Stimulated activated CD8-positive, alpha-beta memory T cell treated with anti-CD3 and anti-CD28 coated beads, Interleukin-7, amount 100 ng/mL, for 4 hours (primary cell): ENCODE measurements around the gene MLYCD.

Experiments
- DNase-seq, 2 donors: peaks; one replicate each; pipeline ENCODE4 v3.0.0-alpha.2; 2020; ENCODE audit warnings: low read depth in 2 of 2

Gene MLYCD

GRCh38 chr16:83968891-83969649 is 70.2 kb downstream of the MLYCD start:
- no peak for DNase-seq

GRCh38 chr16:83969771-83970429 is 71.0 kb downstream of the MLYCD start:
- no peak for DNase-seq

GRCh38 chr16:83970430-83970815 is 71.5 kb downstream of the MLYCD start:
- no peak for DNase-seq

GRCh38 chr16:83971165-83972130 is 72.5 kb downstream of the MLYCD start:
- DNase-seq, result no peak

GRCh38 chr16:83972256-83973008 is 73.5 kb downstream of the MLYCD start:
- no peak for DNase-seq

- DNase-seq, result no peak
These were observed 74.2 kb downstream of the MLYCD start for GRCh38 chr16:83973077-83973476.

GRCh38 chr16:83973581-83974385 is 74.9 kb downstream of the MLYCD start:
- no peak for DNase-seq

GRCh38 chr16:83974475-83974874 is 75.6 kb downstream of the MLYCD start:
- DNase-seq, result no peak

GRCh38 chr16:83975590-83976260 is 76.8 kb downstream of the MLYCD start:
- DNase-seq, result no peak
